GM12878 (cell line): ENCODE measurements around the gene SEMA4D. TPM values are rescaled to one million over a fixed set of nuclear protein-coding genes. Genes with fewer than 3 reads are reported as not detected.

Experiments used
- ATAC-seq: fragments of 200-7000 bp; cut with Tn5 transposase; 3 replicates; pipeline ENCODE4 v1.9.1; 2020; ENCODE audit warnings: mild to moderate bottlenecking, moderate library complexity
- BruUV-seq: library from RNA; stranded (reverse); fragments of 400-500 nt; replicated peaks from 2 replicates; lab custom pipeline; 2021; lab: Mats Ljungman, UMichigan
- CTCF ChIA-PET: fragments of 300-600 bp; sonication (Branson Sonifier 250); formaldehyde crosslinking; extraction: SDS; loops from one replicate; lab custom pipeline; 2021; ENCODE audit warnings: inconsistent platforms; lab: Yijun Ruan, JAX
- POLR2A ChIA-PET: fragments of 350-600 bp; formaldehyde crosslinking; extraction: SDS; loops from one replicate; lab custom pipeline; 2021; ENCODE audit warnings: inconsistent platforms; lab: Charles Lee
- RAD21 ChIA-PET: fragments of 300-600 bp; sonication (Branson Sonifier 250); formaldehyde crosslinking; loops from one replicate; lab custom pipeline; 2023; ENCODE audit warnings: antibody characterized with exemption; ENCODE audit not compliant: unreplicated experiment; lab: Charles Lee
- SMC1A ChIA-PET: fragments of 300-600 bp; sonication (Branson Sonifier 250); formaldehyde crosslinking; loops from one replicate; lab custom pipeline; 2023; ENCODE audit not compliant: unreplicated experiment, uncharacterized antibody; lab: Charles Lee
- DNase-seq: peaks from one replicate; pipeline ENCODE4 v3.0.0-alpha.2; 2011; ENCODE audit warnings: low read depth, low spot score
- FAIRE-seq: peaks from 3 replicates; lab custom pipeline; 2011; peaks lifted over from hg19 to GRCh38; lab: Jason Lieb, UNC
- H2AFZ ChIP-seq: 2 replicates; pipeline ENCODE4 v1.6.0; 2011; ENCODE audit warnings: low read depth, low read length, control low read depth; ENCODE audit not compliant: control insufficient read depth
- H3K27ac ChIP-seq: 2 replicates; pipeline ENCODE4 v1.5.1; 2011; ENCODE audit warnings: control low read depth; ENCODE audit not compliant: control insufficient read depth, insufficient read depth
- H3K27me3 ChIP-seq, 2 experiments: replicated peaks in 1 of 2; 2 replicates each; pipeline versions ENCODE4 v1.6.0 to v1.6.1; 2011; ENCODE audit warnings: low read length in 1 of 2; ENCODE audit not compliant: control insufficient read depth in 2 of 2, insufficient read depth in 2 of 2
- H3K36me3 ChIP-seq, 2 experiments: 2 replicates each; pipeline ENCODE4 v1.5.1; 2011; ENCODE audit warnings: low read length in 1 of 2; ENCODE audit not compliant: control insufficient read depth in 2 of 2, insufficient read depth in 2 of 2
- H3K4me1 ChIP-seq: 2 replicates; pipeline ENCODE4 v1.6.1; 2011; ENCODE audit warnings: mild to moderate bottlenecking, low read length, moderate library complexity, mixed read lengths; ENCODE audit not compliant: control insufficient read depth, insufficient read depth
- H3K4me2 ChIP-seq: 2 replicates; pipeline ENCODE4 v1.6.0; 2011; ENCODE audit warnings: control low read depth; ENCODE audit not compliant: control insufficient read depth, insufficient read depth
- H3K4me3 ChIP-seq: fragments of 200-600 bp; sonication (generic); 2 replicates; pipeline ENCODE4 v1.5.1; 2016
- H3K79me2 ChIP-seq: 2 replicates; pipeline ENCODE4 v1.6.0; 2011; ENCODE audit warnings: low read length; ENCODE audit not compliant: control insufficient read depth, insufficient read depth
- H3K9ac ChIP-seq: 2 replicates; pipeline ENCODE4 v1.8.0; 2011; ENCODE audit warnings: low read length, control low read depth, mixed read lengths; ENCODE audit not compliant: control insufficient read depth, insufficient read depth
- H3K9me3 ChIP-seq: replicated peaks from 3 replicates; pipeline ENCODE4 v1.5.1; 2011; ENCODE audit warnings: mild to moderate bottlenecking, low read length; ENCODE audit not compliant: control insufficient read depth, insufficient read depth
- H4K20me1 ChIP-seq: 2 replicates; pipeline ENCODE4 v1.6.0; 2011; ENCODE audit not compliant: control insufficient read depth, insufficient read depth
- CBFB ChIP-seq: IDR thresholded peaks from 2 replicates; pipeline ENCODE4 v1.6.1; 2016; ENCODE audit warnings: antibody characterized with exemption, low read depth
- CHD2 ChIP-seq: IDR thresholded peaks from 2 replicates; pipeline ENCODE4 v1.6.1; 2011; ENCODE audit warnings: low read depth, low read length, improper control_type of control experiment, borderline replicate concordance
- FOXK2 ChIP-seq: fragments of 450-650 bp; IDR thresholded peaks from 2 replicates; pipeline ENCODE4 v1.6.1; 2017; ENCODE audit warnings: mild to moderate bottlenecking, moderate library complexity
- NFIC ChIP-seq: IDR thresholded peaks from 2 replicates; pipeline ENCODE4 v1.6.1; 2012; ENCODE audit warnings: low read depth, mild to moderate bottlenecking, inconsistent platforms, low read length, moderate library complexity
- NR2F1 ChIP-seq: fragments of 450-650 bp; conservative IDR thresholded peaks from 2 replicates; pipeline ENCODE4 v1.6.1; 2017; ENCODE audit warnings: mild to moderate bottlenecking
- PML ChIP-seq: IDR thresholded peaks from 2 replicates; pipeline ENCODE4 v1.6.1; 2012; ENCODE audit warnings: low read length, inconsistent platforms
- POU2F2 ChIP-seq: IDR thresholded peaks from 3 replicates; pipeline ENCODE4 v1.6.1; 2011; ENCODE audit warnings: low read depth, mild to moderate bottlenecking, low read length, borderline replicate concordance
- SUPT20H ChIP-seq: IDR thresholded peaks from 2 replicates; pipeline ENCODE4 v1.6.1; 2011; ENCODE audit warnings: low read depth, mild to moderate bottlenecking, low read length, moderate library complexity, borderline replicate concordance; ENCODE audit not compliant: control insufficient read depth
- SUZ12 ChIP-seq: fragments of 200-600 bp; sonication (generic); IDR thresholded peaks from one replicate; pipeline ENCODE4 v1.6.1; 2018; ENCODE audit warnings: antibody characterized with exemption, mild to moderate bottlenecking; ENCODE audit not compliant: unreplicated experiment
- ZSCAN29 ChIP-seq: fragments of 450-650 bp; IDR thresholded peaks from 2 replicates; pipeline ENCODE4 v1.6.1; 2017; ENCODE audit warnings: mild to moderate bottlenecking, moderate library complexity
- WGBS: methylation state at CpG from one replicate; pipeline ENCODE4 v1.1.6; 2016; ENCODE audit warnings: low lambda C conversion rate; ENCODE audit not compliant: insufficient replicate concordance, insufficient coverage; ENCODE audit errors: missing lambda C conversion rate; 5-methylcytosine and 5-hydroxymethylcytosine counted together
- in situ Hi-C: fragments of 300-500 bp; cut with MboI; formaldehyde crosslinking; loops from 9 replicates; pipeline ENCODE4 v1.14.3; 2018; ENCODE audit warnings: mixed read lengths
- intact Hi-C: fragments of 100-400 bp; cut with micrococcal nuclease; formaldehyde crosslinking; loops from one replicate; pipeline ENCODE4 v1.14.2; 2022; ENCODE audit not compliant: unreplicated experiment
- polyA plus RNA-seq, 11 experiments: library from polyadenylated mRNA; depleted of rRNA in 4 of 11; unstranded in 6 of 11; stranded (reverse) in 5 of 11; fragments of >200 nt; fragmentation: Nextera tagmentation in 4 of 11; fragmentation: Illumina TruSeq in 1 of 11; extraction: Ambion mirVana in 4 of 11; extraction: Trizol in 1 of 11; gene quantifications; 1 replicate in 1 of 11; 2 replicates in 10 of 11; pipeline versions ENCODE4 v1.2.1 to v1.2.3, GENCODE V29; 2011 to 2016; ENCODE audit warnings: inconsistent platforms in 2 of 11, missing spikeins in 2 of 11, low read depth in 1 of 11
- total RNA-seq, 4 experiments: library from RNA; depleted of rRNA in 3 of 4; stranded (reverse); fragments of >200 nt in 3 of 4; fragmentation: Illumina TruSeq in 1 of 4; extraction: Trizol in 1 of 4; gene quantifications; 2 replicates each; pipeline versions ENCODE4 v1.2.1 to v1.2.3, GENCODE V29; 2013 to 2021
- TF ChIP-seq, protein P1 (sequence below): IDR thresholded peaks from 2 replicates; pipeline ENCODE4 v1.6.1; 2011; ENCODE audit warnings: borderline replicate concordance, low read depth, mild to moderate bottlenecking, moderate library complexity, mixed read lengths, low read length; ENCODE audit not compliant: insufficient read depth; ENCODE audit errors: extremely low read length
- TF ChIP-seq, protein P2 (sequence below): fragments of 450-650 bp; IDR thresholded peaks from 2 replicates; pipeline ENCODE4 v1.6.1; 2017; ENCODE audit warnings: low read depth, mild to moderate bottlenecking, moderate library complexity

SEMA4D gene
- total and polyA plus RNA-seq, 10 of the 15 experiments (the other 5 are each of a cell fraction or from before 2014, with no cell fraction given): 15.1 to 136 (median 39.6) TPM

DNA sequence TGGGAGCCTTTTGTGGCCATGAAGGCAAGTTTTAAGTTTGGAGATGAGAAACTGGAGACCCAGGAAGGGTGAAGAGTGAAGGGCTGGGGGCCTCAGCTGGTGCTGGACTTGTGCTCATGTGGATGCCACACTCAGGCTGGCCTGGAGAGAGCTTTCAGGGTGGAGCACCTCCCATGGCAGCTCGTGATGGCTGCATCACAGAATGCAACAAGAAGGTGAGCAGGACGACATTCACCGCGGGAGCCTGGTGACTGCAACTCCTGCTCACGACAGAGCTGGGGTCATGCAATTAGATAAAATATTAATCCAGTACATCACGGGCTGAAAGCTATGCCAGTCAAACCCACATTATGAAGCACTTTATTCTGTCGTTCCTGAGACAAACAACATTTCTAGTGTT lies 59.7 kb downstream of the SEMA4D start (continued):
- no peak for TF ChIP-seq NR2F1
- TF ChIP-seq FOXK2: no peak
- no peak for TF ChIP-seq CBFB
- TF ChIP-seq, protein P1, sequence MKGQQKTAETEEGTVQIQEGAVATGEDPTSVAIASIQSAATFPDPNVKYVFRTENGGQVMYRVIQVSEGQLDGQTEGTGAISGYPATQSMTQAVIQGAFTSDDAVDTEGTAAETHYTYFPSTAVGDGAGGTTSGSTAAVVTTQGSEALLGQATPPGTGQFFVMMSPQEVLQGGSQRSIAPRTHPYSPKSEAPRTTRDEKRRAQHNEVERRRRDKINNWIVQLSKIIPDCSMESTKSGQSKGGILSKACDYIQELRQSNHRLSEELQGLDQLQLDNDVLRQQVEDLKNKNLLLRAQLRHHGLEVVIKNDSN: no peak

DNA sequence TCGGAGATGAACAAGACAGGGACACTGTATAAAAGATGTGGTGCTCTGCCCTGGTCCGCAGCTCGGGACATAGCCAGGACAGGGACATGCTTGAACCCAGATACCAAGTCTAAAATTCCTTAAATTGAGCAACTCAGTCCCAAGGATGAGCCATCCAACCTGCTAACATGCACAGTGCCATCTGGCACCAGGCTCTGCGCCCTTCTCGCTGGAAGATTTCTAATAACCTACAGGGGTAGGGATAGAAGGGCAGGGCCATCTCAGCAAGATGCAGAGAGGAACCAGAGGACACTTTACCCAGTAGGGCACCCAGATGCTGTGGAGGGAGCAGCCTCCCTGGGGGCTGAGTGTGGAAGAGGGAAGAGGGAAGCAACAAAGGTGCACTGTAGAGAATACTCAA lies 60.1 kb downstream of the SEMA4D start:
- Histone ChIP-seq H3K36me3 (peaks cover 23 to 32% of the 10 kb centered on the region in 2 experiments; a peak in 3 of 4 replicates), H3K27me3 (no peaks in the 10 kb centered on the region), H4K20me1 (no peaks in the 10 kb centered on the region), H3K9ac (no peak overlapping the region), H3K9me3 (no peaks in the 10 kb centered on the region), H3K27ac (no peak overlapping the region), H3K4me3 (no peak overlapping the region), H3K4me1 (peaks cover 87% of the 10 kb centered on the region), H3K4me2 (no peak overlapping the region; the same call in 1 of the 2 replicates), H2AFZ (no peak overlapping the region), H3K79me2 (peaks cover 73% of the 10 kb centered on the region)
- FAIRE-seq (no peak), ATAC-seq (no peak), DNase-seq (no peak)
- BruUV-seq: no TSS peak
- 62% methylated on average over 5 of the region's 5 CpGs for WGBS
- ChIA-PET SMC1A (interaction anchor here (0.7 to 4.3 kb wide), 2 partner anchors 112 to 114 kb away, joined by 3 to 21 read pairs; no protein-coding TSS in a partner anchor), RAD21 (interaction anchor here (0.8 to 1.4 kb wide), 2 partner anchors 10 to 84 kb away, joined by 3 to 4 read pairs; no protein-coding TSS in a partner anchor), POLR2A (no interaction called here), CTCF (interaction anchor here (1.1 to 3.4 kb wide), 2 partner anchors 9 to 111 kb away, joined by 3 to 22 read pairs; no protein-coding TSS in a partner anchor)
- in situ Hi-C loops: no loop called here
- TF ChIP-seq PML (no peak), SUZ12 (no peak), POU2F2 (no peak), SUPT20H (no peak), ZSCAN29 (no peak), NFIC (no peak), CHD2 (no peak)
- TF ChIP-seq, protein P2, sequence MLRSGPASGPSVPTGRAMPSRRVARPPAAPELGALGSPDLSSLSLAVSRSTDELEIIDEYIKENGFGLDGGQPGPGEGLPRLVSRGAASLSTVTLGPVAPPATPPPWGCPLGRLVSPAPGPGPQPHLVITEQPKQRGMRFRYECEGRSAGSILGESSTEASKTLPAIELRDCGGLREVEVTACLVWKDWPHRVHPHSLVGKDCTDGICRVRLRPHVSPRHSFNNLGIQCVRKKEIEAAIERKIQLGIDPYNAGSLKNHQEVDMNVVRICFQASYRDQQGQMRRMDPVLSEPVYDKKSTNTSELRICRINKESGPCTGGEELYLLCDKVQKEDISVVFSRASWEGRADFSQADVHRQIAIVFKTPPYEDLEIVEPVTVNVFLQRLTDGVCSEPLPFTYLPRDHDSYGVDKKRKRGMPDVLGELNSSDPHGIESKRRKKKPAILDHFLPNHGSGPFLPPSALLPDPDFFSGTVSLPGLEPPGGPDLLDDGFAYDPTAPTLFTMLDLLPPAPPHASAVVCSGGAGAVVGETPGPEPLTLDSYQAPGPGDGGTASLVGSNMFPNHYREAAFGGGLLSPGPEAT: no peak
- intact Hi-C loops: no loop called here
